Activated T-helper 1 cell treated with anti-CD3 and anti-CD28 coated beads, Interleukin-2, amount 50 U/mL, for 16 hours (primary cell): Measurements from ENCODE around the gene PODXL2.

Experiments
- DNase-seq, 2 donors: peaks; one replicate each; pipeline ENCODE4 v3.0.0-alpha.2; 2020; ENCODE audit warnings: low read depth in 1 of 2, low spot score in 1 of 2

PODXL2 gene

DNA sequence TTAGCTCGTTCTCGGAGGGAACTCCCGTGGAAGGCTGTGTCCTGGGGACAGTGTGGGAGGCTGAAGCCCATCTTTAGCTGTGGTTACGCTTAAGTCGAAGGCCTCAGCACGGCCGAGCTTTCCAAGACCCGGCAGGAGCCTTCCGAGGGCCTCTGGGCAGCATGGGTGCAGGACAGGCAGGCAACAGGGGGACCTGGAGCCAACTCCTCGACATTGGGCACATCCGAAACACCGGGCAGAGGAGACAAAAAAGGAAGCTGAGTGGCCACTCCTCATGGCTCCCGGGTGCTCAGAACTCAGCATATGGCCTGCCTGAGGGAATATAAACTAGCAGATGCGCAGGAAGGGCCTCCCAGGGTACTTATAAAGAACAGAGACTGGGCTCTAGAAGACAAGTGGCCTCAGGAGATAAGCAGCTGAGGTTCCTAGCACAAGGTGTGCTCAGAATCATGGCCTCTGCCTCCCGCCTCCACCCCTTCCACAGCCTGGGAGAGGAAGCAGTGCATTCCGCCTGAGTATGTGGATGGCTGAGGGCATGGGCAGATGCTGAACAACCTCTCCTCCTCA is 77.9 kb downstream of the PODXL2 start:
- DNase-seq: no peak

DNA sequence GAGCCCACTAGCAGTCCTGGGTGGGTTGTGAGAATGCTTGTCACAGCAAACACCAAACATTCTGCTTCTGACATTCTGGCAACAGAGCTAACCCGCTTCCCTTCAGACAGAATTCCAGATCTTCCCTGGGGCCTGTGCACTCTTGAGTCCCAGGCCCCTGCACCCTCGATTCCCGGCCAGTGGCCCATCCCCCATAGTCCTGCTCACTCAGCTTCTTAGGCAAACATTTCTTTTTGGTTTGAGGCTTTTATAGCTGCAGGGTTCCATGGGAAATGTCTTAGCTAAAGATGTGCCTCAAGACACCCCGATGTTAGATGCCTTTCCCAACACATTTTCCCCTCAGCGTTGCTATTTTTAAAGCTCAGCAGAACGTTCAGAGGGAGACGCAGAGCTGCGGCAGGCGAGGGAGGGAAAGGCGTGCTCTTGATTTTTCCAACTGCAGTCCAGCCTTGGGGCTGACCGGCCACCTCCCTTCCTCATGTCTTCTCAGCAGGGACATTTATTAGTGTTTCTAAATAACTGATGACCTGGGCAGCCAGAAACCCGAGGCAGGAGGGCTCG is 78.9 kb downstream of the PODXL2 start:
- no peak for DNase-seq

DNA sequence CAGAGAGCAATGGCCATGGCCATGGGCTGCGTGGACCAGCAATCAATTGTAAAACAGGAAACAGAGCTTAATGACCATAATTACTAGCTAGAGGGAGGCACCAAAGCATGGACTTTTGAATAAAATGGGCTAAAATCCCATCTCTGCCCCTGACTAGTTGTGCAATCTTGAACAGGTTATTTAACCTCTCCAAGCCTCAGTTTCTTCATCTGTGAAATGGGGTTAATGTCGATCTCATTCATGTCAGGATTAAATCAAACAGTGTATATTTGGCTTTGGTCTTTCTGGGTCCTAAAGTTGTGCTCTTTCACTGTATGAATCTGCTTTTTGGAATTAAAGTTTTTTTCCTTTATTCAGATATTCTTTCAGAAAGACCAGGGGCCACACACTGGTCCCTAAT is 79.9 kb downstream of the PODXL2 start:
- DNase-seq: no peak

DNA sequence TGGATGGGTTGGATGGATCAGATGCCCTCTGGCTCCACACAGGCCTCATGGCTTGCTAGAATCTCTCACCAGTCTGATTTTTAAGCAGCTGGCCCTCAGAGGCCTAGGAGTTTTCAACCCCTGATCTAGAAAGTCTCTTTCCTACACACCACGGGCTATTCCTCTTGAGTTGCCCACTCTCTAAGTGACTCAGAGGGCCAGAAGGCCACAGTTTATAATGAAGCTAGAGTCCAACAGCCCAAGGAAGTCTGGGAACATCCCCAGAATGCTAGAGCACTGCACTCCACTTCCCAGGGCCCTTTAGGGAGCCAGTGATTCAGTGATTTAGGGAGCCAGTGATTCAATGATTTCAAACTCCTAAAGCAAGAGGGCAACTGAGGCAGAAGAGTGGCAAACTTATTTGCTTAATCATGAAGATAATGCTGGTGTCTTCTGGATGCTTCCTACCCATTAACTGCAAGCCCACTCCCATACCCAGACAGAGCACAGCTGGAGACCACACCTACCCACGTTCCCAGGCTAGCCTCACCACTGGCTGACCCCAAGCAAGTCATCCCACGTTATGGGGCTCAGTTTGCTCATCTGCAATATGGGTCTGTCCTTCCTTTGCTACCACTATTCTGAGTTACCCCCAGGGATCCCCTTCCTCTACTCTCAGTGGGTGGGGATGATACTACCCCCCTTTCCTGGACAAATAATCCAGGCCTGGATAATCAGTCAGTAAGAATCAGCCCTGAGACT is 80.5 kb downstream of the PODXL2 start:
- DNase-seq: no peak

DNA sequence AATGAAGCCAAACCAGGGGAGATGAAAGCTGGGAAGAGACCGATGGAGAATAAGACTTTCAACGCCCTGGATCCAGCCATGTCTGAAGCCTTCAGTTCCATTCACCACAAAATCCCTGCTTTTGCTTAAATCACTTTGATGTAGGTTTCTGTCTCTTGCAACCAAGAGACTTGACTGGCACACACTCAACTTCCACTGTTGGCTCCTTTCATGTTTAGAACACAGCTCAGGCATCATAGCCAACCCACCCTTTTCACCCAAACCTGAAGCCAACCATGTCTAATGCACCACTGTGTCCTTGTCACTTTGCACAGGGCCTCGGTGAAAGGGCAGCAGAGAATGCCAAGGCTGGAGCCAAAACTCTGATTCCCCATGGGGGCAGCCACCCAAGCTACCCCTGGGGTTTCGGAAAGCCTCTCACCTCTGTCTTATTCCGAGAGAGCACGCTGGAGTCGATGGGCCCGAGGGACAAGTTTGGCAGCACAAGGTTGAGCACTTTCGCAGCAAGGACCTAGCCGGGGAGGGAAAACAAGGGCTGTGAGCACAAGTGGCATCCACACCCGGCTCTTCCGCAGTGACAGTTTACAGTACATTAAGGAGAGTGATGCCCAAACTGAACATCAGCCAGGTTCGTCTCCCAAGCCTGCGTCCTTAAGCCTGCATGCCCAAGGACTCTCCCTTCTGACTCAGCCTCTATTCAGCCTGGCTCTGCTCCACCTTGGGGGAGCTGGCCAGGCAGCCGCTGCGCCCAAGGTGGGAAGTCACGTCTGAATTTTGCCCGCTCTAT is 81.4 kb downstream of the PODXL2 start:
- DNase-seq: no peak

DNA sequence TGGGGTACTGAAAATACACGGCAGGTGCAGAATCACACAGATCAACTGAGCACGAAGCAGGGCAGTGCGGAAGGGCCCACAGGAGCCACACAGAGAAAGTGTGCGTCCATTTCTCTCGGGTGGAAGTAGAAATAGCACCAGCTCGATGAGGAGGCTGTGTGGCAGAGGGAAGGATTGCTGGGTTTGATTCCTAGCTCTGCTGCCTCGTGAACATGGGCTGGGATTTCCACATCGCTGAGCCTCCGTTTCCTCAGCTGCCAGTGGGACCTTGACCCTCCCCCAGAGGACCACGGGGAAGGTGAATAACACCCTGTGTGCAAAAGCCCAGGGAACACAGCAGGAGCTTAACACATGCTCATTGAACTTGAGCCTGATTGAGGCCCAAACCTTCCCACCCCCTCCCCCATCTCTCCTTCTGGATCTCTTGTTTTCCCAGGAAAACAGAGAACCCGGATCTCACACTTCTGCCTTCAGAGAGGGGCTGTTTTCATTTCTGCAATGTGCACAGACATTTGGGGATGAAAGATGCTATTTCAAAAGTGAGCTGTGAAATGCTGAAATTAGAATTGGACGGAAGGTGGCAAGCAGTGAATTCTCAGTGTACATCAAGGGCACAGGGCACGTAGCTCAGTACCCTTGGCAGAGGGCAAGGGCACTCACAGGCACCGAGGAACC is 82.2 kb downstream of the PODXL2 start:
- DNase-seq: no peak

DNA sequence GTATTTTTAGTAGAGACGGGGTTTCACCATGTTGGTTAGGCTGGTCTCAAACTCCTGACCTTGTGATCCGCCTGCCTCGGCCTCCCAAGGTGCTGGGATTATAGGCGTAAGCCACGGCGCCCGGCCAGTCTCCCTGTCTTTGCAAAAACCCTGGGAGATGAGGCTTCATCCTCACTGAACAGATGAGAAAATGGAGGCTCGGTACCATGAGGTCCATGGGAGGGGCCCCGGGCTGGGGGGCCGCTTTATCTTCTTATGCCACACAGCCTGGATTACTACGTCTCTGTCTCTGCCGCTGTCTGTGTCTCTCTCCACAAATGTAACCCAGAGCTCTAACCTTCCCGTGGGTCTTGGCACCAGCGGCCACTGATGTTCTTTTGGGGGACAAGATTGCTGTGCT is 82.9 kb downstream of the PODXL2 start:
- no peak for DNase-seq

DNA sequence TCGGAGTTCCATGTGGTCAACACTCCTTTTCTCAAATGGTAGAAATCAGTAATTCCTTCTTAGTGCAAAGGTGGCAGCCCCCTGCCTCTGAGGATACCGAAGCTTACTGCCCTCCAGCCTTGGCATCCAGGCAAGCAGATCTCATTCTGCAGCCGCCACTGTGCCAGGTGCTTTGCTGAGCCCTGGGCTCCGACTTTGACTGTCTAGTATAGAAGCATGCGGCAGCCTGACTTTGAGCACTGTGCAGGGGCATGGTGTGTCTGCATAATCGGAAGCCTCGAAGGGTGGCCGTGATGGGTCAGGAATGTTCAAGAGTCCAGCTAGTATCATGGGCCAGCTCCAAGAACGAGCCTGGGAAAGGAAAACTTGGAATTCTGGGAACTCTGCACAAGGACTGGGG is 83.5 kb downstream of the PODXL2 start:
- DNase-seq: no peak

DNA sequence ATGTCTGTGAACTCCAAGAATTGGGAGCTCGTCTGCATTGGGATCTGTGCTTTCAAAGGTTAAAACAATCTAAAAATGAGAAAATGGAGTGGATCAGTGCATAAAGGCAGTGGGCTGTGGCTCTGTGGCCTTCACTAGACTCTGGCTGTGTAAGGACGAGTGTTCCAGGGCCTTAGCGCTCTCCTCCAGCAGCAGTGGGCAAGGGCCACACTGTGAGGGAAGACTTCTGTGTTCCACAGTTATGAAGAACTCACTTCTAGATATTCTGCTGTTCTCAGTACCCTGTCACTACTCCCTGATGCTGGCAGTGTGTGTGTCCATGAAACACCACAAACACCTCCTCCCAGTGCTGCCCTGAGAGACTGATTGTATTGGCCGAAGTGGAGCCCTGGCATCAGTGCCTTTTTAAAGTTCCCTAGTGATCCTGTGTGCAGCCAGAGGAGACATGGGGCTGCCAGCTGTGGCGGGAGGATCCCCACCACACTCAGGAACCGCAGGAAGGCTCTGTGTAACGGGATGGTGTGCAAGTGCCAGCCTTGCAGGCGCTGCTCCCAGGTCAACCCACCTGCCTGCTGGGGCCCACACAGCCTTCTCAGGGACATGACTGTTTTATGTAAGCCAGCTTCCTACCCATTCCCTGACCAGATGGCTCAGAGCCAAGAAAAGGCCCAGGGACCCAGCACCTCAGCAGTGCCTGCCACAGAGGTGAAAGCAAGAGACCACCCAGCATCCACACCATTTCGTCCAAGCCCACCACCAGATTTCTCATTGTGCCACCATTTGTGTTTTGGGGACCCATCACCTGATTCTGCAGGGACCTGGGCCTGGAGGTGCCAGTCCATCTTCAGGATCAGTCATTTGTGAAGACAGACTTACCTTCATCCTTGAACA is 84.1 kb downstream of the PODXL2 start:
- DNase-seq: no peak

DNA sequence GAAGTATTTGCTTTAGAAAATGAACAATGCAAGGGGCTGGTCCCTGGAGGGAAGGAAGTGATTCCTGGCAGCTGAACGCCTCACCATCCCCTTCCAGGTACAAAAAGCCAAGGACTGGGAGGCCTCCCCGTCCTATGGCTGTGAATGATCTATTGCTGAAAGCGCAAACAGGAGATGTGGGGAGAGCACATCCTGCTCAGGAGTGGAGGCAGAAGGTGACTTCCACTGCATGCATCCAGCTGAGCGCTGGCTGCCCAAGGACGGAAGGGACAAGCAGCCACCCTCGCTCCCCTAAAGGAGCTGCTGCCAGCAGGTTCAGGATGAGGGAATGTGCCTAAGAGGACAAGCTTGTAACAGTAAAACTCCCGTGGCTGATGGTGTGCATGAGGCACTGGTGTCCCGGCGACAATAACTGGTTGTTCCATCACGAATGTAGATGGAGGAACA is 85.2 kb downstream of the PODXL2 start:
- DNase-seq: no peak

DNA sequence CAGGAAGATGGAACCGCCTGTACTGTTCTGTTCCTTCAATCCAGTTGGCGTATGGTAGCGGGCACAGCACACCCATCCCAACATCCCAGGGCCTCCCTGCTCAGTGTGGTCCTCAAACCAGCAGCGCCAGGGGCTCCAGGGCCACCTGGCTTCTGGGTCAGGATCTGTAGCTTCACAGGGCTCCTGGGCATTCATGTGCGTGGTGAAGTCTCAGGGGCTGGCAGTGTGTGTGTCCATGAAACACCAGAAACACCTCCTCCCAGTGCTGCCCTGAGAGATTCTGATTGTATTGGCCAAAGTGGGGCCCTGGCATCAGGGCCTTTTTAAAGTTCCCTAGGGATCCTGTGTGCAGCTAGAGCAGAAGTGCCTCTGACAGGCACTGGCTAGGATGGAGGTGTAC is 85.9 kb downstream of the PODXL2 start:
- DNase-seq: no peak

DNA sequence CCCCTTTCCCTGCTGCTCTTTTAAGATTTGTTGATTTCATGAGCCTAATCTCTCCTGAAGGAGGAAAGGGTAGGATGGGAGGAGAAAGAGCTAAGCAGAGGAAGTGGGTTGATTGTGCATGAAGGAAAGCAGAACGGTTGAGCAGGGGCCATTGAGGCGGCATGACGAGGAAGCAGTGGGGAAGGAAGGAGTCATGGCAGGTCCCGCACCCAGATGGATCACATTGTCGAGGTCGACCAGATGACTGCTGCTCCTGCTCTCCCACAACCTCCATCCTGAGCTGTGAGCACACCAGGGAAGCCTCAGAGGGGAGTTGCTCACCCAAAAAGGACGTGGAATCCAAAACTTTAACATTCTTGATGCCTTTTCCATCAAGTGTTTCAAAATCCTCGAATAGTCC is 86.5 kb downstream of the PODXL2 start:
- no peak for DNase-seq

DNA sequence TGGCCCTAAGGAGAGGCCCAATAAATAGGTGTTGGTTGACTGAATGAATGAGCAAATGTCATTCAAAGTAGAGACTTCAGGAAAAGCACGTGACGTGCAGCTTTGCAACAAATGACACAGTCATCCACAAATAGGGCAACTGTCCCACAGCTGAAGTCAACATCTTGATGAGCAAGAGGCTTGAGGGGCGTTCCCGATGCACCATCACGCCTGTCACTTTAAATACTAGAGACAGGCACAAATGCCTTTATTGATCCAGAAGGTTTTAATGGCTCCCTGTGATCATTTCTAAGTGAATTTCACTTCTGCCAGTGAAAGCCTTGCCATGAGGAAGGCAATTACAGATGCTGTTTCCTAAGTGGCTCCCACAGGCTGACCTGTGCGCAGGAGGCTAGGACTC is 87.4 kb downstream of the PODXL2 start:
- no peak for DNase-seq

DNA sequence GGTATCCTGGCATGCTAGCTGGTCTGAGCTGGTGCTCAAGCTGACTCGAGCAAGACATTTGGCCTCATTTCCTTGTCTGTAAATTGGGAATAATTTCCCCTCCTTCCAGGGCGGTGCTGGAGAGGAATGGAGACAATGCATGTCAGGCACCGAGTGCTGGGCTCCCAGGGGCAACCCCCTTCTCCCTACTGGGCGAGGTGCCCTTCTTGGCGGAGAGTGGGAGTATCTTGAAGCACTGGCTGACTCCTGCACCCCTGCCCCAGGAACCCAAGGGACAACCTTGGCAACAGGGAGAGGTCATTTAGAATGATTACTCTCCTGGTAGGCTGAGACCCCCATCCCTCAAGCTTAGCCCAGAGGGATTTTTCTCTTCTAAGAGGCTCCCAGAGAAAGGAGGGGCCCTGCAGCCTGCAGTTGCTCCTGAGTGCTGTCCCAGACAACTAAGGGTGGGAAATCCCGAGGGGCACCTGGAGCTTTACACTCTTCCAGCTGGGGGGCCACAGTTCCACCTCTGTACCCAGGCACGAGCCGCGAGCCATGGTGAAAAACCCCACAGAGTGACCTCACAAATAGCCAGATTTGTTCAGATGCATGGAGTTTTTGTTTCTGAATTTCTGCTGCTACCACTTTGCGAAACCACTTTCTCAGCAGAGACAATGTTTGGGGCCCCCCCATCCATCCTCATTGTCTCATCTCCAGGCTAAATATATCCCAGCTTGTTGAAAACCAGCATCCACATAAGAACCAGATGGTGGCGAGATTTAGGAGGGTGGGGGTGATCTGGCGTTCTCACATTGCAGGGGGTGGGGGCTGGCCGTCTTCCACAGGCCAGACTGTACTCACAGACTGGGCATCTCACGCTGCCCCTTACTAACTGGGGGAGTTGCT is 88.6 kb downstream of the PODXL2 start:
- no peak for DNase-seq

DNA sequence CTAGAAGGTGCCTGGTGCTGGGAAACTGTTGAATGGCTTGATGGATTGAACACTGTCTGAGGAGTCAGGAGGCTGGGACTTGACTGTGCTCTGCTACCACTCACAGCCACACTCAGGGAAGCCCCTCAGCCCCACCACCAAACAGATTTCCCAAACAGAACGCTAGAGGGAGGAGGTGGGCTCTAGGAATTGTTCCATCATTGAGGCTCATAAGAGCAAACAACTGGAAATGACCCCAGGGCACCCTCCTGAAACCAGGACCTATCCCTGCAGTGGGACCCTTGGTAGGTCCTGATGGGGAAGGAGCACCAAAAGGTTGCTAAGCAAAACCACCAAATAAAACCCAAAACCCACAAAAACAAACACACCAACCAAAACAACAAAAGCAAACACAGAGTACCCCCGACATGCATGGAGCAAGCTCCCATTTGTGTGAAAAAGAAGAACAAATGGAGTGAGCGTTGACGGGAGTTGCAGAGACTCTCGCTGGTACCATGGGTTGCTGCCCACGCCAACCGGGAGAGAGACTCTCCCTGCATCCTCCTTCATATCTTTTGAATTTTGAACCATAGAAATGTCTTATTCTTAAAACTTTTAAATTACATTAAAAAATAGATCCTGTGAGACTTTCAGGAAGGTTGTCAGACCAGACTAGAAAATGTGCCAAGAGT is 89.4 kb downstream of the PODXL2 start:
- no peak for DNase-seq

DNA sequence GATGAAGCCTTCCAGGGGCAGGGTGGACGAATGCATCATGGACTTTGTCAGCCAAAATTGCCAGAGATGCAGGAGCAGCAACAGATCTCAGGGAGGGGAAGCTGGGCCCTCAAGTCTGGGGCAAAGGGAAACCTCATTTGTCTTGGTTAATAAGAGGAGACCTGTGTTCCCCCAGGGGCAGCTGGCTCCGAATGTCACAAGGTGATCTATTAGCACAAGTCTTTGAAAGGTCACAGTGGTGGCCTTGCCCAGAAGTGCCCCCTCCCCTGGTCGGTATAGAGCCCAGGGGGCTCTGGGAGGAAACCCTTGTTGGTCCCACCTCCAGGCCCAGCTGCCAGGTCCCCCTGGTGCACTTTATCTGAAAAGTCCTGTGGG is 89.9 kb downstream of the PODXL2 start:
- DNase-seq: no peak

DNA sequence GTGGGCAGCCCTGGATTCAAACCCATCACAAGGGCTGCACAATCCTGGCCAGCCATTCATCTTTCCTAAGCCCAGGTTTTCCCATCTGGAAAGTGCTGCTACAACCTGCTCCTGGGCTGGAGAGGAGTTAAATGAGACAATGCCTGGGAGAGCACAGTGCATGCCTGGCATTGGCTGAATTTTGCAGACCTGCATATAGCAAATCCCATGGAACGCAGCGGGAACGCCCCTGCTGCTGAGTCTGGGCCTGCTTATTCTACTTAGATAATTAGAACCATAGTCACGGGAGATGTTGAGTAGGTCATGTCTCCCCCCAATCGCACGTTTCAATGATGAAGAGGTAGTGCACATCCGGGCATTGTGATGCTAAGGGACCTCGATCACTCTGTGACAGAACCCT is 90.4 kb downstream of the PODXL2 start:
- no peak for DNase-seq

DNA sequence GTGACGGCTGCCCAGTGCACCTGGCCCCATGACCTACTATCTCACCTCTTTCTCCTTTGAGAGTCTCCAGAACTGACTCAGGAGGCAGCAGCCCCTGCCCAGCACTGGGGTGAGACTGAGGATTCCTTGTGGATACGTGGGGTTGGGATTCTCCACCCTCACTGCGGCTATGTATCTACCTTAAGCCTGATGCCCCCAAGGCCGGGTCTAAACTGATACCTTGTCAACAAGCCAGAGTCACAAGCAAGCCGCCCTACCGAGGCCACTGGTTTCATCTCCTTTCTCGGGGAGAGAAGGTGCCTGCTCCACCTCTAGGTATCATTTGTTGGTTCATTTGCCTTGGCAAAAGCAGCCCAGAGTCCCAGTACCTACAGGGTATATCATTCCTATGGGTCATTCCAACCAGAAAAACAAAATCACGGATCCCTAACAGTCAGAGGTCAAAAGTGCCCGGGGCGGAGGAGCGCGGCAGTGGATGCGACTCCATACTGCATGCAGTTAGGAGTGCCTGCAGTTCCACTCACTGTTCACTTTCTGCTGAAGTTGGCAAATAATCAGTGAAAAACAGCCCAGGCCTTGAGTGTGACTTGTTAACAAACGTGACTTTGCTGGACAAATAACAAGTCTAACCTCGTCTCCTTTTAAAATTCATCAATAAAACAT is 91.3 kb downstream of the PODXL2 start:
- no peak for DNase-seq
